ENCODE results near the gene NEK7.
"Not testable (repeated sequence)": the region's sequence is repeated elsewhere in the genome, so short reads cannot be mapped to it uniquely, and the experiment has no call there.

NEK7 gene

GRCh38 chr1:198171667-198172540 lies 15.1 kb downstream of the NEK7 start:
- no peak for DNase-seq (ENCODE audit: low read depth)

- no peak for DNase-seq (ENCODE audit: low read depth)
Observed at GRCh38 chr1:198173832-198174231, 17.0 kb downstream of the NEK7 start.

- DNase-seq (ENCODE audit: low read depth) = no peak
Observed at GRCh38 chr1:198174297-198174696, 17.5 kb downstream of the NEK7 start.

- no peak for DNase-seq (ENCODE audit: low read depth)
Observed at GRCh38 chr1:198175423-198176170, 18.8 kb downstream of the NEK7 start.

- DNase-seq (ENCODE audit: low read depth) = no peak
Observed at GRCh38 chr1:198176179-198176578, 19.4 kb downstream of the NEK7 start.

GRCh38 chr1:198177546-198177945 lies 20.7 kb downstream of the NEK7 start:
- DNase-seq (ENCODE audit: low read depth) = no peak

- DNase-seq (ENCODE audit: low read depth) = no peak
Observed at GRCh38 chr1:198178615-198179014, 21.8 kb downstream of the NEK7 start.

GRCh38 chr1:198179556-198179981 lies 22.8 kb downstream of the NEK7 start:
- no peak for DNase-seq (ENCODE audit: low read depth)

GRCh38 chr1:198183605-198184004 lies 26.8 kb downstream of the NEK7 start:
- DNase-seq (ENCODE audit: low read depth) = no peak

- DNase-seq (ENCODE audit: low read depth) = no peak
Observed at GRCh38 chr1:198184516-198184915, 27.7 kb downstream of the NEK7 start.

GRCh38 chr1:198185146-198185545 lies 28.3 kb downstream of the NEK7 start:
- DNase-seq (ENCODE audit: low read depth) = no peak

GRCh38 chr1:198185759-198186158 lies 29.0 kb downstream of the NEK7 start:
- no peak for DNase-seq (ENCODE audit: low read depth)

- no peak for DNase-seq (ENCODE audit: low read depth)
Observed at GRCh38 chr1:198186916-198187580, 30.2 kb downstream of the NEK7 start.

GRCh38 chr1:198187973-198188588 lies 31.3 kb downstream of the NEK7 start:
- DNase-seq (ENCODE audit: low read depth) = no peak

GRCh38 chr1:198191117-198191516 lies 34.3 kb downstream of the NEK7 start:
- DNase-seq (ENCODE audit: low read depth) = no peak

GRCh38 chr1:198193871-198194270 lies 37.1 kb downstream of the NEK7 start:
- not testable (repeated sequence) for DNase-seq (ENCODE audit: low read depth)

GRCh38 chr1:198196630-198197029 lies 39.8 kb downstream of the NEK7 start:
- no peak for DNase-seq (ENCODE audit: low read depth)

- no peak for DNase-seq (ENCODE audit: low read depth)
Observed at GRCh38 chr1:198197285-198197684, 40.5 kb downstream of the NEK7 start.

GRCh38 chr1:198199105-198199504 lies 42.3 kb downstream of the NEK7 start:
- DNase-seq (ENCODE audit: low read depth) = no peak

- no peak for DNase-seq (ENCODE audit: low read depth)
Observed at GRCh38 chr1:198201956-198202784, 45.4 kb downstream of the NEK7 start.

- no peak for DNase-seq (ENCODE audit: low read depth)
Observed at GRCh38 chr1:198203434-198203833, 46.6 kb downstream of the NEK7 start.
